Panc1 (cell line): Measurements from ENCODE around the gene CD28. TPM values are rescaled to one million over a fixed set of nuclear protein-coding genes. Genes with fewer than 3 reads are reported as not detected.

Experiments
- ATAC-seq: fragments of 200-7000 bp; cut with Tn5 transposase; 2 replicates; pipeline ENCODE4 v1.9.1; 2020; ENCODE audit warnings: mild to moderate bottlenecking, moderate library complexity
- BruUV-seq: library from RNA; stranded (reverse); fragments of 400-500 nt; replicated peaks from 2 replicates; lab custom pipeline; 2021; lab: Mats Ljungman, UMichigan
- CTCF ChIA-PET: fragments of 300-600 bp; sonication (Branson Sonifier 250); formaldehyde crosslinking; loops from one replicate; lab custom pipeline; 2022; ENCODE audit warnings: antibody characterized with exemption; lab: Charles Lee
- POLR2A ChIA-PET: fragments of 300-600 bp; sonication (Branson Sonifier 250); formaldehyde crosslinking; loops from one replicate; lab custom pipeline; 2022; ENCODE audit warnings: antibody characterized with exemption; lab: Charles Lee
- DNase-seq: peaks from one replicate; pipeline ENCODE4 v3.0.0-alpha.2; 2010; ENCODE audit warnings: low read depth, low spot score
- H3K27ac ChIP-seq: 2 replicates; pipeline ENCODE4 v1.5.1; 2011; ENCODE audit warnings: mild to moderate bottlenecking, low read length, inconsistent platforms
- H3K27me3 ChIP-seq: fragments of 200-500 bp; sonication (Bioruptor generic); 2 replicates; pipeline ENCODE4 v1.6.0; 2014; ENCODE audit warnings: low read length, inconsistent platforms; ENCODE audit not compliant: control insufficient read depth, insufficient read depth
- H3K36me3 ChIP-seq: fragments of 200-500 bp; sonication (Bioruptor generic); 2 replicates; pipeline ENCODE4 v1.5.1; 2014; ENCODE audit warnings: inconsistent platforms, mild to moderate bottlenecking, low read length, moderate library complexity; ENCODE audit not compliant: control insufficient read depth, insufficient read depth
- H3K4me1 ChIP-seq: 2 replicates; pipeline ENCODE4 v1.5.1; 2011; ENCODE audit warnings: inconsistent platforms, mild to moderate bottlenecking, low read length, moderate library complexity; ENCODE audit not compliant: control insufficient read depth, insufficient read depth
- H3K4me3 ChIP-seq, 2 experiments: 2 replicates each; pipeline ENCODE4 v1.5.1; 2011 to 2012; ENCODE audit warnings: low read depth in 2 of 2, low read length in 2 of 2, mild to moderate bottlenecking in 2 of 2, inconsistent platforms in 1 of 2, moderate library complexity in 1 of 2
- H3K9me3 ChIP-seq: fragments of 200-500 bp; sonication (Bioruptor generic); 2 replicates; pipeline ENCODE4 v1.5.1; 2014; ENCODE audit warnings: low read depth, mild to moderate bottlenecking, inconsistent platforms, low read length, moderate library complexity; ENCODE audit not compliant: control insufficient read depth, insufficient read depth
- CTCF ChIP-seq: fragments of 450-650 bp; IDR thresholded peaks from 2 replicates; pipeline ENCODE4 v1.5.1; 2017; ENCODE audit warnings: mild to moderate bottlenecking
- POLR2AphosphoS5 ChIP-seq: IDR thresholded peaks from 2 replicates; pipeline ENCODE4 v1.6.1; 2012; ENCODE audit warnings: mild to moderate bottlenecking, low read depth, low read length, moderate library complexity
- REST ChIP-seq, 2 experiments: IDR thresholded peaks; 2 replicates each; pipeline ENCODE4 v1.6.1; 2011 to 2012; ENCODE audit warnings: low read depth in 2 of 2, control low read depth in 1 of 2, low read length in 1 of 2, mild to moderate bottlenecking in 1 of 2, moderate library complexity in 1 of 2; ENCODE audit not compliant: insufficient read depth in 1 of 2
- SIN3A ChIP-seq: IDR thresholded peaks from 2 replicates; pipeline ENCODE4 v1.6.1; 2012; ENCODE audit warnings: low read depth, mild to moderate bottlenecking, low read length, moderate library complexity, borderline replicate concordance; ENCODE audit not compliant: insufficient read depth
- TCF7L2 ChIP-seq: IDR thresholded peaks from 2 replicates; pipeline ENCODE4 v1.6.1; 2011; ENCODE audit warnings: mild to moderate bottlenecking, low read depth, low read length, inconsistent platforms
- in situ Hi-C: cut with HindIII; loops from 2 replicates; pipeline ENCODE4 v1.10.0; 2016; ENCODE audit warnings: low sequenced_read_pairs, low pct_unique_long_range_greater_than_20kb
- intact Hi-C: fragments of 100-400 bp; cut with micrococcal nuclease; formaldehyde crosslinking; loops from one replicate; pipeline ENCODE4 v1.10.0; 2022; ENCODE audit not compliant: unreplicated experiment
- total RNA-seq: library from RNA; stranded (reverse); gene quantifications from one replicate; pipeline ENCODE4 v1.2.1, GENCODE V29; 2021; ENCODE audit not compliant: unreplicated experiment

Gene CD28
- total RNA-seq, 1 experiment from 2014 or later: 0.21 TPM

GRCh38 chr2:203763241-203763937 is 57.0 kb downstream of the CD28 start:
- TF ChIP-seq POLR2AphosphoS5 (no peak), SIN3A (no peak), TCF7L2 (no peak), CTCF (no peak), REST (IDR thresholded peaks at IDR 0.05; ENCODE audit: insufficient read depth in 1 of 2, low read depth in 2 of 2, low read length in 1 of 2) (no peak)
- no peaks in the 10 kb centered on the region for H3K27me3 ChIP-seq
- no peaks in the 10 kb centered on the region for H3K9me3 ChIP-seq
- no peak for DNase-seq
- CTCF ChIA-PET: no interaction called here
- ATAC-seq: no peak
- no TSS peak for BruUV-seq
- no peak overlapping the region for H3K4me3 ChIP-seq
- no peaks in the 10 kb centered on the region for H3K4me1 ChIP-seq
- intact Hi-C loops: no loop called here
- in situ Hi-C loops: no loop called here
- no peak overlapping the region for H3K27ac ChIP-seq
- POLR2A ChIA-PET: no interaction called here
- H3K36me3 ChIP-seq: no peaks in the 10 kb centered on the region

- ATAC-seq (no peak), DNase-seq (no peak)
- in situ Hi-C loops: no loop called here
- intact Hi-C loops: no loop called here
- H3K4me3 ChIP-seq: no peak overlapping the region
- no TSS peak for BruUV-seq
- no peaks in the 10 kb centered on the region for H3K27me3 ChIP-seq
- CTCF ChIA-PET: no interaction called here
- TF ChIP-seq REST (IDR thresholded peaks at IDR 0.05; ENCODE audit: insufficient read depth in 1 of 2, low read depth in 2 of 2, low read length in 1 of 2) (no peak), SIN3A (no peak), CTCF (no peak), TCF7L2 (no peak)
- no peaks in the 10 kb centered on the region for H3K4me1 ChIP-seq
- POLR2A ChIA-PET: no interaction called here
- H3K27ac ChIP-seq: no peak overlapping the region
- H3K9me3 ChIP-seq: no peaks in the 10 kb centered on the region
- no peaks in the 10 kb centered on the region for H3K36me3 ChIP-seq
Observed at GRCh38 chr2:203763938-203764664, 57.7 kb downstream of the CD28 start.
